ENCODE measurements around the gene CADM4.

Gene CADM4

DNA sequence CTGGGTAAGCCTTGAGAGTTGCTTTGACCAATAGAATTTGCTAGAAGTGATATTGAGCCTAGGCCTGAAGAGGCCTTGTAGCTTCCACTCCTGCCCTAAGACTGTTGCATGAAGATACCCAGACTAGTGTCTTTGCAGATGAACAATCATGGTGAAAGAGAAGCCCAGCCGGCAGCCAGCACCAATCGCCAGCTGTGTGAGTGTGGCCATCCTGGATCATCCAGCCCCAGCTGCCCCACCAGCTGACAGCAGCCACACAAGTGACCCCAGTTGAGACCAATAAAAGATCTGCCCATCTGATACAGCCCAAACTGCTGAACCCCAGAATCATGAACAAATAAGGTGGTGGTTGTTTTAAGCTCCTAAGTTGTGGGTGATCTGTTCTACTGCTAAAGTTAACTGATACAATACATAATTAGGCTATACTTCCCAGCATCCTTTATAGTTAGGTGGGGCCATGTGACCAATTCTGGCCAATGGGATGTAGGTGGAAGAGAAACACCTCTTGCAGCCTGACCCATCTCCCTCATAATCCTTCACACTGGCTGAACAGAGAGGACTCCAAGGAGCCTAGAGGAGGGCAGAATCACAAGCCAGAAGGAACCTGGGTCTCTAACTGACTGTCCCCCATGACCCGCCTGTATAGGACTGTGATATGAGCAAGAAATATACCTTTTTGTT lies 10.9 kb downstream of the CADM4 start:
- TF ChIP-seq OSR1 (CRISPR knock-in tag; IDR thresholded peaks at IDR 0.05) (no peak), ESRRG (CRISPR knock-in tag; IDR thresholded peaks at IDR 0.05) (no peak), BACH2 (CRISPR knock-in tag; IDR thresholded peaks at IDR 0.05; ENCODE audit: borderline replicate concordance) (no peak), ZFP30 (CRISPR knock-in tag; IDR thresholded peaks at IDR 0.05) (no peak), ZC3H10 (CRISPR knock-in tag; IDR thresholded peaks at IDR 0.05) (no peak), ZFP3 (CRISPR knock-in tag; IDR thresholded peaks at IDR 0.05) (no peak), PPARA (CRISPR knock-in tag; IDR thresholded peaks at IDR 0.05; ENCODE audit: borderline replicate concordance) (no peak), SNAI2 (CRISPR knock-in tag; IDR thresholded peaks at IDR 0.05) (no peak), TOX (CRISPR knock-in tag; IDR thresholded peaks at IDR 0.05; ENCODE audit: borderline replicate concordance) (no peak), TCF4 (CRISPR knock-in tag; IDR thresholded peaks at IDR 0.05; ENCODE audit: borderline replicate concordance) (no peak), CSDC2 (CRISPR knock-in tag; IDR thresholded peaks at IDR 0.05) (no peak), ZNF8 (CRISPR knock-in tag; IDR thresholded peaks at IDR 0.05) (no peak)
- TF ChIP-seq, protein P1, sequence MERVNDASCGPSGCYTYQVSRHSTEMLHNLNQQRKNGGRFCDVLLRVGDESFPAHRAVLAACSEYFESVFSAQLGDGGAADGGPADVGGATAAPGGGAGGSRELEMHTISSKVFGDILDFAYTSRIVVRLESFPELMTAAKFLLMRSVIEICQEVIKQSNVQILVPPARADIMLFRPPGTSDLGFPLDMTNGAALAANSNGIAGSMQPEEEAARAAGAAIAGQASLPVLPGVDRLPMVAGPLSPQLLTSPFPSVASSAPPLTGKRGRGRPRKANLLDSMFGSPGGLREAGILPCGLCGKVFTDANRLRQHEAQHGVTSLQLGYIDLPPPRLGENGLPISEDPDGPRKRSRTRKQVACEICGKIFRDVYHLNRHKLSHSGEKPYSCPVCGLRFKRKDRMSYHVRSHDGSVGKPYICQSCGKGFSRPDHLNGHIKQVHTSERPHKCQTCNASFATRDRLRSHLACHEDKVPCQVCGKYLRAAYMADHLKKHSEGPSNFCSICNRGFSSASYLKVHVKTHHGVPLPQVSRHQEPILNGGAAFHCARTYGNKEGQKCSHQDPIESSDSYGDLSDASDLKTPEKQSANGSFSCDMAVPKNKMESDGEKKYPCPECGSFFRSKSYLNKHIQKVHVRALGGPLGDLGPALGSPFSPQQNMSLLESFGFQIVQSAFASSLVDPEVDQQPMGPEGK (CRISPR knock-in tag; IDR thresholded peaks at IDR 0.05; ENCODE audit: borderline replicate concordance): no peak
- TF ChIP-seq, protein P2, sequence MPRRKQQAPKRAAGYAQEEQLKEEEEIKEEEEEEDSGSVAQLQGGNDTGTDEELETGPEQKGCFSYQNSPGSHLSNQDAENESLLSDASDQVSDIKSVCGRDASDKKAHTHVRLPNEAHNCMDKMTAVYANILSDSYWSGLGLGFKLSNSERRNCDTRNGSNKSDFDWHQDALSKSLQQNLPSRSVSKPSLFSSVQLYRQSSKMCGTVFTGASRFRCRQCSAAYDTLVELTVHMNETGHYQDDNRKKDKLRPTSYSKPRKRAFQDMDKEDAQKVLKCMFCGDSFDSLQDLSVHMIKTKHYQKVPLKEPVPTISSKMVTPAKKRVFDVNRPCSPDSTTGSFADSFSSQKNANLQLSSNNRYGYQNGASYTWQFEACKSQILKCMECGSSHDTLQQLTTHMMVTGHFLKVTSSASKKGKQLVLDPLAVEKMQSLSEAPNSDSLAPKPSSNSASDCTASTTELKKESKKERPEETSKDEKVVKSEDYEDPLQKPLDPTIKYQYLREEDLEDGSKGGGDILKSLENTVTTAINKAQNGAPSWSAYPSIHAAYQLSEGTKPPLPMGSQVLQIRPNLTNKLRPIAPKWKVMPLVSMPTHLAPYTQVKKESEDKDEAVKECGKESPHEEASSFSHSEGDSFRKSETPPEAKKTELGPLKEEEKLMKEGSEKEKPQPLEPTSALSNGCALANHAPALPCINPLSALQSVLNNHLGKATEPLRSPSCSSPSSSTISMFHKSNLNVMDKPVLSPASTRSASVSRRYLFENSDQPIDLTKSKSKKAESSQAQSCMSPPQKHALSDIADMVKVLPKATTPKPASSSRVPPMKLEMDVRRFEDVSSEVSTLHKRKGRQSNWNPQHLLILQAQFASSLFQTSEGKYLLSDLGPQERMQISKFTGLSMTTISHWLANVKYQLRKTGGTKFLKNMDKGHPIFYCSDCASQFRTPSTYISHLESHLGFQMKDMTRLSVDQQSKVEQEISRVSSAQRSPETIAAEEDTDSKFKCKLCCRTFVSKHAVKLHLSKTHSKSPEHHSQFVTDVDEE (CRISPR knock-in tag; IDR thresholded peaks at IDR 0.05): no peak
- TF ChIP-seq, protein P3, sequence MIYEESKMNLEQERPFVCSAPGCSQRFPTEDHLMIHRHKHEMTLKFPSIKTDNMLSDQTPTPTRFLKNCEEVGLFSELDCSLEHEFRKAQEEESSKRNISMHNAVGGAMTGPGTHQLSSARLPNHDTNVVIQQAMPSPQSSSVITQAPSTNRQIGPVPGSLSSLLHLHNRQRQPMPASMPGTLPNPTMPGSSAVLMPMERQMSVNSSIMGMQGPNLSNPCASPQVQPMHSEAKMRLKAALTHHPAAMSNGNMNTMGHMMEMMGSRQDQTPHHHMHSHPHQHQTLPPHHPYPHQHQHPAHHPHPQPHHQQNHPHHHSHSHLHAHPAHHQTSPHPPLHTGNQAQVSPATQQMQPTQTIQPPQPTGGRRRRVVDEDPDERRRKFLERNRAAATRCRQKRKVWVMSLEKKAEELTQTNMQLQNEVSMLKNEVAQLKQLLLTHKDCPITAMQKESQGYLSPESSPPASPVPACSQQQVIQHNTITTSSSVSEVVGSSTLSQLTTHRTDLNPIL (CRISPR knock-in tag; IDR thresholded peaks at IDR 0.05; ENCODE audit: low read depth): no peak
- TF ChIP-seq, protein P4, sequence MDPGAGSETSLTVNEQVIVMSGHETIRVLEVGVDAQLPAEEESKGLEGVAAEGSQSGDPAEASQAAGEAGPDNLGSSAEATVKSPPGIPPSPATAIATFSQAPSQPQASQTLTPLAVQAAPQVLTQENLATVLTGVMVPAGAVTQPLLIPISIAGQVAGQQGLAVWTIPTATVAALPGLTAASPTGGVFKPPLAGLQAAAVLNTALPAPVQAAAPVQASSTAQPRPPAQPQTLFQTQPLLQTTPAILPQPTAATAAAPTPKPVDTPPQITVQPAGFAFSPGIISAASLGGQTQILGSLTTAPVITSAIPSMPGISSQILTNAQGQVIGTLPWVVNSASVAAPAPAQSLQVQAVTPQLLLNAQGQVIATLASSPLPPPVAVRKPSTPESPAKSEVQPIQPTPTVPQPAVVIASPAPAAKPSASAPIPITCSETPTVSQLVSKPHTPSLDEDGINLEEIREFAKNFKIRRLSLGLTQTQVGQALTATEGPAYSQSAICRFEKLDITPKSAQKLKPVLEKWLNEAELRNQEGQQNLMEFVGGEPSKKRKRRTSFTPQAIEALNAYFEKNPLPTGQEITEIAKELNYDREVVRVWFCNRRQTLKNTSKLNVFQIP (CRISPR knock-in tag; IDR thresholded peaks at IDR 0.05; ENCODE audit: borderline replicate concordance, low read depth): no peak
- TF ChIP-seq, protein P5, sequence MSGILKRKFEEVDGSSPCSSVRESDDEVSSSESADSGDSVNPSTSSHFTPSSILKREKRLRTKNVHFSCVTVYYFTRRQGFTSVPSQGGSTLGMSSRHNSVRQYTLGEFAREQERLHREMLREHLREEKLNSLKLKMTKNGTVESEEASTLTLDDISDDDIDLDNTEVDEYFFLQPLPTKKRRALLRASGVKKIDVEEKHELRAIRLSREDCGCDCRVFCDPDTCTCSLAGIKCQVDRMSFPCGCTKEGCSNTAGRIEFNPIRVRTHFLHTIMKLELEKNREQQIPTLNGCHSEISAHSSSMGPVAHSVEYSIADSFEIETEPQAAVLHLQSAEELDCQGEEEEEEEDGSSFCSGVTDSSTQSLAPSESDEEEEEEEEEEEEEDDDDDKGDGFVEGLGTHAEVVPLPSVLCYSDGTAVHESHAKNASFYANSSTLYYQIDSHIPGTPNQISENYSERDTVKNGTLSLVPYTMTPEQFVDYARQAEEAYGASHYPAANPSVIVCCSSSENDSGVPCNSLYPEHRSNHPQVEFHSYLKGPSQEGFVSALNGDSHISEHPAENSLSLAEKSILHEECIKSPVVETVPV (CRISPR knock-in tag; IDR thresholded peaks at IDR 0.05): no peak

DNA sequence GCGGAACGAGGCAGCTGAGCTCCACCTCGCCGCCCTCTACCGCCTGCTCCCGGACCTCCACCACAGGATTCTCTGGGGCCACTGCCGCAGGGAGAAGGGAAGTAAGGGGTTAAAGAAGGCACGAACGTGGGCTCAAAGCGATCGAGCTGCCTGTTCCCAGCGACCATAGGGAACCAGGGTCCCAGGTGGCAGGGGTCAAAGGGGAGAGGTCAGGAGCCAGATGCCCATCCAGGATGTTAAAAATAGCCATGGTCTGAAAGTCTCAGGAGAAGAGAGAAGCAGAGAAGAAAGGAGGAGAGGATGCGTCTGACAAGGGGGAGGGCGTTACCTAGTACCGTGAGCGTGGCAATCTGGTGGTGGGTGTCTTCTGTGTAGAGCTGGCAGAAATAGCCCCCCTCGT lies 12.8 kb downstream of the CADM4 start:
- ATAC-seq: no peak
- TF ChIP-seq PPARA (CRISPR knock-in tag; IDR thresholded peaks at IDR 0.05; ENCODE audit: borderline replicate concordance) (no peak), ZNF8 (CRISPR knock-in tag; IDR thresholded peaks at IDR 0.05) (no peak), RARB (CRISPR knock-in tag; IDR thresholded peaks at IDR 0.05) (no peak), SNAI2 (CRISPR knock-in tag; IDR thresholded peaks at IDR 0.05) (no peak), ESRRG (CRISPR knock-in tag; IDR thresholded peaks at IDR 0.05) (no peak), GLIS3 (CRISPR knock-in tag; IDR thresholded peaks at IDR 0.05) (no peak), CSDC2 (CRISPR knock-in tag; IDR thresholded peaks at IDR 0.05) (no peak), TCF4 (CRISPR knock-in tag; IDR thresholded peaks at IDR 0.05; ENCODE audit: borderline replicate concordance) (no peak), ISL1 (CRISPR knock-in tag; IDR thresholded peaks at IDR 0.05) (no peak), ZNF565 (CRISPR knock-in tag; conservative IDR thresholded peaks at IDR 0.05; ENCODE audit: low read depth) (no peak), TOX (CRISPR knock-in tag; IDR thresholded peaks at IDR 0.05; ENCODE audit: borderline replicate concordance) (no peak)
- TF ChIP-seq, protein P2 (CRISPR knock-in tag; IDR thresholded peaks at IDR 0.05): no peak
- TF ChIP-seq, protein P3 (CRISPR knock-in tag; IDR thresholded peaks at IDR 0.05; ENCODE audit: low read depth): no peak
- TF ChIP-seq, protein P1 (CRISPR knock-in tag; IDR thresholded peaks at IDR 0.05; ENCODE audit: borderline replicate concordance): no peak

More for the DNA sequence above, 10.9 kb downstream of the CADM4 start:
- no peak for ATAC-seq
